BE2C (cell line): ENCODE measurements around the gene GPAM.
A peak's percentile ranks its signal among the peaks of the same experiment; 100 is the strongest.

Experiments used
- DNase-seq: peaks from one replicate; pipeline ENCODE4 v3.0.0-alpha.2; 2020
- H3K27me3 ChIP-seq: fragments of 250-450 bp; sonication (Bioruptor Pico); 2 replicates; pipeline ENCODE4 v1.5.1; 2020; ENCODE audit warnings: mild to moderate bottlenecking
- H3K36me3 ChIP-seq: fragments of 250-450 bp; sonication (Bioruptor Pico); 2 replicates; pipeline ENCODE4 v1.5.1; 2020; ENCODE audit warnings: mild to moderate bottlenecking
- H3K4me1 ChIP-seq: fragments of 250-450 bp; sonication (Bioruptor Pico); 2 replicates; pipeline ENCODE4 v1.5.1; 2020
- H3K4me3 ChIP-seq: 2 replicates; pipeline ENCODE4 v1.5.1; 2011; ENCODE audit warnings: low read depth, low read length
- H3K9me3 ChIP-seq: fragments of 250-450 bp; sonication (Bioruptor Pico); 2 replicates; pipeline ENCODE4 v1.5.1; 2020
- CTCF ChIP-seq: IDR thresholded peaks from 2 replicates; pipeline ENCODE4 v1.5.1; 2012; ENCODE audit warnings: mild to moderate bottlenecking, low read depth, low read length

The GPAM gene

DNA sequence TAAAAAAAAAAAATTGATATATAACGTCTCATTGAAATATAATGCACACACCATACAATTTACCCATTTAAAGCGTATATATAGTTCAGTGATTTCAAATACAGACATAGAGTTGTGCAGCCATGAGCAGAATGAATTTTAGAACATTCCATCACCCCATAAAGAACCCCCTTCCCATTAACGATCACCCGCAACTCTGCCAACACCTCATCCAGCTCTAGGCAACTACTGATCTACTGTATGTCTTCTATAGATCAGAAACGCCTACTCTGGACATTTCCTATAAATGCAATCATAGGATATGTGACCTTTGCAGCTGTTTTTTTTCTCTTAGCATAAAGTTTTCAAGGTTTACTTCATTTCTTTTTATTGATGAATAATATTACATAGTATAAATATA is 33.4 kb upstream of the GPAM start:
- Histone ChIP-seq H3K4me1 (peaks cover 9% of the 10 kb centered on the region), H3K4me3 (no peak overlapping the region), H3K36me3 (peaks cover 6% of the 10 kb centered on the region), H3K27me3 (no peaks in the 10 kb centered on the region), H3K9me3 (no peaks in the 10 kb centered on the region; the same call in 1 of the 2 replicates)
- no peak for TF ChIP-seq CTCF
- no peak for DNase-seq

GRCh38 chr10:112216151-112216550 is 32.6 kb upstream of the GPAM start:
- Histone ChIP-seq H3K36me3 (peaks cover 6% of the 10 kb centered on the region), H3K9me3 (no peaks in the 10 kb centered on the region; the same call in 1 of the 2 replicates), H3K27me3 (no peaks in the 10 kb centered on the region), H3K4me1 (peaks cover 9% of the 10 kb centered on the region), H3K4me3 (peak overlapping the region; percentile 84; the same call in 1 of the 2 replicates)
- TF ChIP-seq CTCF = no peak
- DNase-seq = no peak

DNA sequence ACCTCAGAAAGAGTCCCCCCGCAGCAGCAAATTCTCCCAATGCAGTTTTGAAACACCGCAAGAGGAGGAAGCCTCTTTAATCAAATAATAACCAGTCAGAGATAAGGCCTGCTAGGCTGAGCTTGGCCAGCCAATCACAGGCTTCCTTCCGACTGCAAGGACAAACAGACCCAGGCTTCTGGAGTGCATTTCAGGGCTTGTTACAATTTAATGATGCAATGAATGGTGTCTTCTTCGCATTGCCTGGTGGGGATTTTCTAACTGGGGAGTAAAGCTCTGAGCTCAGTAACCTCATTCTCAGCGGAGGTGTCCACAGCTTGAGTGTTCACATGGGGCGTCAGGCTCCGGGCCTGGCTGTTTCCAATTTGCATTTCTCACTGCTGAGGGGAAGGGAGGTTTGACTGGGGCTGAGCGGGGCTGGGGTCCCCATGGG is 31.8 kb upstream of the GPAM start:
- H3K27me3 ChIP-seq = no peaks in the 10 kb centered on the region
- no peak for TF ChIP-seq CTCF
- H3K9me3 ChIP-seq = no peaks in the 10 kb centered on the region; the same call in 1 of the 2 replicates
- peaks cover 15% of the 10 kb centered on the region for H3K4me1 ChIP-seq
- peak overlapping the region; percentile 84 for H3K4me3 ChIP-seq
- DNase-seq = peak; percentile 86
- peaks cover 12% of the 10 kb centered on the region for H3K36me3 ChIP-seq

- H3K36me3 ChIP-seq = peaks cover 14% of the 10 kb centered on the region
- no peak for TF ChIP-seq CTCF
- DNase-seq = peak; percentile 40
- peaks cover 20% of the 10 kb centered on the region for H3K4me1 ChIP-seq
- H3K27me3 ChIP-seq = no peaks in the 10 kb centered on the region
- H3K9me3 ChIP-seq = no peaks in the 10 kb centered on the region
- peak overlapping the region; percentile 84 for H3K4me3 ChIP-seq
Observed at GRCh38 chr10:112214298-112214926, 30.8 kb upstream of the GPAM start.

- Histone ChIP-seq H3K36me3 (peaks cover 14% of the 10 kb centered on the region), H3K9me3 (no peaks in the 10 kb centered on the region), H3K4me1 (peaks cover 22% of the 10 kb centered on the region), H3K27me3 (no peaks in the 10 kb centered on the region), H3K4me3 (peak overlapping the region; percentile 84)
- TF ChIP-seq CTCF = no peak
- peak; percentile 72 for DNase-seq
Observed at GRCh38 chr10:112213836-112214235, 30.3 kb upstream of the GPAM start.

- Histone ChIP-seq H3K27me3 (no peaks in the 10 kb centered on the region), H3K9me3 (no peaks in the 10 kb centered on the region), H3K4me3 (peak overlapping the region; percentile 84), H3K4me1 (peaks cover 28% of the 10 kb centered on the region), H3K36me3 (peaks cover 14% of the 10 kb centered on the region)
- TF ChIP-seq CTCF = no peak
- DNase-seq = no peak
Observed at GRCh38 chr10:112213098-112213823, 29.7 kb upstream of the GPAM start.
